Naive B cell (primary cell): ENCODE data around the gene EYA4. TPM values are rescaled to one million over a fixed set of nuclear protein-coding genes. Genes with fewer than 3 reads are reported as not detected.

Experiments
- ATAC-seq, 2 donors: fragments of 150-1000 bp; cut with Tn5 transposase; 2 replicates each; pipeline ENCODE4 v1.10.0; 2021; ENCODE audit warnings: low read depth in 2 of 2, mild to moderate bottlenecking in 2 of 2, moderate library complexity in 2 of 2
- DNase-seq: peaks from one replicate; pipeline ENCODE4 v3.0.0; 2022
- H3K27ac Mint-ChIP-seq, 6 donors: one replicate each; pipeline ENCODE4 v1.8.0; 2020 to 2022; ENCODE audit warnings: mild to moderate bottlenecking in 6 of 6, mixed read lengths in 6 of 6, moderate library complexity in 5 of 6, inconsistent platforms in 2 of 6
- H3K27me3 Mint-ChIP-seq, 3 donors: one replicate each; pipeline ENCODE4 v1.8.0; 2021 to 2022; ENCODE audit warnings: mixed read lengths in 3 of 3, mild to moderate bottlenecking in 1 of 3
- H3K36me3 Mint-ChIP-seq, 2 donors: one replicate each; pipeline ENCODE4 v1.8.0; 2020 to 2022; ENCODE audit warnings: mixed read lengths in 2 of 2, inconsistent platforms in 1 of 2, mild to moderate bottlenecking in 1 of 2
- H3K4me1 Mint-ChIP-seq, 3 donors: one replicate each; pipeline ENCODE4 v1.8.0; 2020 to 2022; ENCODE audit warnings: mixed read lengths in 3 of 3, inconsistent platforms in 1 of 3, mild to moderate bottlenecking in 1 of 3, moderate library complexity in 1 of 3
- H3K4me3 Mint-ChIP-seq, 8 donors: one replicate each; pipeline ENCODE4 v1.8.0; 2020 to 2022; ENCODE audit warnings: mild to moderate bottlenecking in 8 of 8, mixed read lengths in 8 of 8, moderate library complexity in 8 of 8, inconsistent platforms in 2 of 8
- H3K9me3 Mint-ChIP-seq, 7 donors: one replicate each; pipeline ENCODE4 v1.8.0; 2020 to 2022; ENCODE audit warnings: mixed read lengths in 7 of 7, mild to moderate bottlenecking in 5 of 7, inconsistent platforms in 2 of 7, moderate library complexity in 1 of 7
- polyA plus RNA-seq, 6 donors: library from polyadenylated mRNA; unstranded; fragments of 300-500 nt; fragmentation: Illumina TruSeq; gene quantifications; one replicate each; pipeline ENCODE4 v1.2.3, GENCODE V29; 2021; ENCODE audit warnings: low read depth in 6 of 6

Gene EYA4
- polyA plus RNA-seq, 6 donors from 2014 or later = not detected

DNA sequence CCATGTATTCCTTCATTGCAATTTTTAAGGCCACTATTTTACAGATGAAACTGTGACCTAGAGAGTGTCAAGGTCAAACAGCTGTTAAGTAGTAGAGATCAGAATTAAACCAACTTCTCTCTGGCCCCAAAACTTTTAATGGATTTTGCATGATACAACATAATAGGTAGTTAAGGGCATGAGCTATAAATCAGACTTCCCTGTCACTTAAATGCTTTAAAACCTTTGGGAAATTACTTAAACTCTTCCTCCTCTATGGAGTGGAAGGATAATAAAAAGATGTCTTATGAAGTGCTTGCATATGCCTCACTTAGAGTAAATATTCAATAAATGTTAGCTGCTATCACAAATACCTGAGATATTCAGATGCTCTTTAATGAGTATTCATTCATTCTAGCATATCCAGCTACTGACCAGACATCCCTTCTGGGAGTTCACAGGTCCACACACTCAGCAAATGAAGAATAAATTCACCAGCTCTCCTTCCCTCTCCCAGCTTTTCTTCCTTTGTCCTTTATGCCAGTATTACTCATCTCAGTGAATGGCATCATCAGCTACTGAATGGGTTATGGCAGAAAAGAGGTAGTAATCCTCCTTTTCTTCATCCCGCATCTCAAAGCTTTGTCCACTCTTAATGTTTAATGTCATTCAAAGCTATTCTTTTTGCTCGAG lies 36.2 kb downstream of the EYA4 start:
- H3K36me3 Mint-ChIP-seq = no peaks in the 10 kb centered on the region
- ATAC-seq (no peak), DNase-seq (no peak)
- H3K4me1 Mint-ChIP-seq = no peaks in the 10 kb centered on the region
- no peak overlapping the region for H3K4me3 Mint-ChIP-seq
- peaks cover 7 to 15% (median 7%) of the 10 kb centered on the region in 3 donors for H3K27me3 Mint-ChIP-seq
- peaks cover 0 to 2% (median 0%) of the 10 kb centered on the region in 7 donors for H3K9me3 Mint-ChIP-seq
- H3K27ac Mint-ChIP-seq = no peak overlapping the region

DNA sequence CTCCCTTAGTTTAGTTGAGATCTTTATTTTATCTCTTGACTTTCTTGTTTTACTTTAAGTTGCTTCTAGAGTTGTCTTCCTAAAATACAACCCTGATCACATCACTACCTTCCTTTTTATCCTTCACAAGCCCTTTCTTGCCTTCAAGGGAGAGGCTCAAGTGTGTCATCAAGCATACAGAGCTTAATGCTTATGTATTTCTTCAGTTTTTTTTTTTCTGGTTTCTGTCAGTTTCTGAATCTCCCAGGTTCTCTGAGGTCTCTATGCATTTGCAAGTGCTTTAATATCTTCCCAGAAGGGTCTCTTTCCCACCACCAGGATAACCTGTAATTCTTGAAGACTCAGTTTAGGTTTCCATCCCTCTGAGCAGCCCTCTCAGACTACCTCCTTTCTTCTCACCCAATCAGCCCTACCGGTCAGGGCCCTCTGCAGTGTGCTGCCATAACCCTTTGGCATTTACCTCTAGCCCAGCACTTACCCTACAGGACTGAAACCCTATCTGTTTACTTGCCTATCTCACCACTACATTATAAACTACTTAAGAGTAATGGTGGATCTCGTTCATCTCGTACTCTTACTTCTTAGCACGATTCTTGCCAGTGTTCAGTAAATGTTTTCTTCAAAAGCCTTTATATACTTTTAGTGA lies 36.9 kb downstream of the EYA4 start:
- Mint-ChIP-seq H3K36me3 (no peaks in the 10 kb centered on the region), H3K9me3 (peaks cover 0 to 2% (median 0%) of the 10 kb centered on the region in 7 donors), H3K4me1 (no peaks in the 10 kb centered on the region), H3K27me3 (peaks cover 7 to 15% (median 7%) of the 10 kb centered on the region in 3 donors), H3K4me3 (no peak overlapping the region), H3K27ac (no peak overlapping the region)
- ATAC-seq = no peak
- no peak for DNase-seq

DNA sequence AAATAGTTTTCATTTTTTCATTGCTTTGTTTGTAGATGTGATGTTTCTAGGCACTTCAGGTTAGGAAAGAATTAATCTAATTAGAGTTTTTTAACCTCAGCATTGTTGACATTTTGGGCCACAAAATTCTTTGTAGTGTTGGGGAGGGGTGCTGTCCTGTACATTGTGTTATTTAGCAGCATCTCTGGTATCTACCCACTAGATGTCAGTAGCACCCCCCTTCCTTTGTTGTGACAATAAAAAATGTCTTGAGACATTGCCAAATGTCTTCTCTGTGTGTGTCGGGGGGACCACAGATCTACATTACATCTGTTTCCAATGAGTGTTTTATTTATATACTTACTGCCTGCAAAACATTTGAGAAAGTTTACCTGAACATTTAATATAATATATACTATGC lies 45.6 kb downstream of the EYA4 start:
- H3K4me1 Mint-ChIP-seq = no peaks in the 10 kb centered on the region
- no peak overlapping the region for H3K27ac Mint-ChIP-seq
- ATAC-seq = no peak

DNA sequence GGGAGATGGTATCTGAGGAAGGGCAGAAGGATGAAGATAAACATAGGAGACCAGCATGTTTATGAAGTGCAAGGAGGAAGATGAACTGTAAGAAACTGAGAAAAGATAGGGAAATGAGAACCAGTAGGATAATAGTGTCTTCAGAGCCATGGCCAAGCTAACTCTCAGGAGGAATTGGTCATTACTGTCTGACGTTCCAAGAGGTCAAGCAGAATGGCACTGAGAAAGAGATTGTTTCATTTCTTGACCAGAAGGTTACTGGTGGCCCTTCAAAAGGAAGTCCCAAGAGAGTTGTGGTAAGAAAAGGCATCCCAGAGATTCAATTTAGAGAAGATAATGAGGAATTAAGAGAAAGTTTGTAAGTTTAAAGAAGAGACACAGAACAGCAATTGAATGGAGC lies 47.5 kb downstream of the EYA4 start:
- peaks cover 8 to 23% (median 12%) of the 10 kb centered on the region in 3 donors for H3K27me3 Mint-ChIP-seq
- no peak overlapping the region for H3K4me3 Mint-ChIP-seq
- H3K4me1 Mint-ChIP-seq = no peaks in the 10 kb centered on the region
- DNase-seq (no peak), ATAC-seq (no peak)
- no peak overlapping the region for H3K27ac Mint-ChIP-seq
- H3K36me3 Mint-ChIP-seq = no peaks in the 10 kb centered on the region
- no peaks in the 10 kb centered on the region for H3K9me3 Mint-ChIP-seq

More for the DNA sequence above, 45.6 kb downstream of the EYA4 start:
- no peak for DNase-seq
- peaks cover 8 to 23% (median 12%) of the 10 kb centered on the region in 3 donors for H3K27me3 Mint-ChIP-seq
- H3K9me3 Mint-ChIP-seq = no peaks in the 10 kb centered on the region
- no peaks in the 10 kb centered on the region for H3K36me3 Mint-ChIP-seq
- no peak overlapping the region for H3K4me3 Mint-ChIP-seq

DNA sequence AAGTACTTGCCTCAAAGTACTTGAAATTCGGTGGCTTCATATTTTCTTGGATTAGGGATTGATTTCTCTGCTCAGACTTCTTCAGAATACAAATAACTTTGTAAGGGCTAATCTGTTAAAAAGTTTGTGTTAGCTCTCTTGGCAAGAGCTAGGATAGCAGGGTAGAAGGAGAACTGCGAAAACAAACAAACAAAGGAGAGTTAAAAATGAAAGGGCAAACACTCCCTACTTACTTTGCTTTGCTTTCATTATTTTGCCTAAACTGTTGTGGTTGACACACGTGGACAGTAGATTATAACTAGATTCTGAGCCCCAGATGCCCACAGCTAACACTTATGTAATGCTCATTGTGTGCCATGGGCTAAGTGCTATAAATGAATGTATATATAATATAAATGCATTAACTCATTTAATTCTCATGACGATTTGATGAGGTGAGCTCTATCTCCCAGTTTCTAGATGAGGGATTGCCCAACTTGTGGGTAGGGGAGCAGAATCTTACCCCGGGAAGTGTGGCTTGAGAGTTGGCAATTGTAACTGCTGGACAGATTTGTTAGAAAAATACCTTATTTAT lies 48.7 kb downstream of the EYA4 start:
- Mint-ChIP-seq H3K36me3 (no peaks in the 10 kb centered on the region), H3K9me3 (no peaks in the 10 kb centered on the region), H3K27ac (no peak overlapping the region), H3K4me3 (no peak overlapping the region), H3K27me3 (peaks cover 8 to 18% (median 8%) of the 10 kb centered on the region in 3 donors), H3K4me1 (no peaks in the 10 kb centered on the region)
- no peak for DNase-seq
- ATAC-seq = no peak

DNA sequence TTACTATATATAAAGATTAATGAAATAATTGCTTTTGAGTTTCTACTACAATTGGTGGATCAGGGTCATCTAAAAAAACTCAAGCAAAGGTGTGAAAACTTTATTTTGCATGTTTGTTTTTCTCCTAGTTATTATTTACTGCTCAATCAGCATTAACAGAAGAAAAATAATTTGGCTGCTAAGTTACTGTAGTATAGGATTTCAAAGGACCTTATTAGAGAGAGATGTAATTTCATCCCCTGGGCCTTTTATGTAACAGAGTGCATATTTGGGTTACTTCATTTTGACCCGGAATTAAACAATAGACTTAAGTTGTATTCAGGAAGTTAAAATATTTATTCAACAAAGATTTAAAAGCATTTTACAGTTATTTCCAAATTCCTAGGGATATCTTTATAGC lies 49.8 kb downstream of the EYA4 start:
- Mint-ChIP-seq H3K27ac (no peak overlapping the region), H3K4me3 (no peak overlapping the region), H3K36me3 (no peaks in the 10 kb centered on the region), H3K9me3 (peaks cover 0 to 2% (median 0%) of the 10 kb centered on the region in 7 donors), H3K27me3 (peaks cover 3 to 9% (median 8%) of the 10 kb centered on the region in 3 donors), H3K4me1 (no peaks in the 10 kb centered on the region)
- DNase-seq = no peak
- no peak for ATAC-seq

DNA sequence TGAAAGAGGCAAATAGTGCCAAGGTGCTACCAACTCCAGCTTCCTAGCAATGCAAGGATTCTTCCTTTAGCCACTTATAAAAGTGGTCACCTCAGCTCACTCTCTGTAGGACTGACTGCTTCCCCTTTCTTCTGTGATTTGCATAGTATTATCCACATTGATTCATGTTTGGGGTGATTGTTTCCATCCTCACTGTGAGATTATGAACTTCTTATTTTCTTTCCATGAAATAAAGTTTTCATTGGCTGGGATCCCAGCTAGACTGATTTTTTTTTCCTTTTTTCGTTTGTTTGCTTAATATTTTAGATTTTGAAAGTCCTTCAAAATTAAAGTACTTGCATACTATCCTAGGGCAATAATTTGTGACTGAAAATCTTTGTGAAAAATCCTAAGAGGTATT lies 50.5 kb downstream of the EYA4 start:
- Mint-ChIP-seq H3K36me3 (no peaks in the 10 kb centered on the region), H3K27ac (no peak overlapping the region), H3K4me1 (no peaks in the 10 kb centered on the region), H3K9me3 (peaks cover 0 to 5% (median 0%) of the 10 kb centered on the region in 7 donors), H3K27me3 (peaks cover 8 to 9% (median 9%) of the 10 kb centered on the region in 3 donors), H3K4me3 (no peak overlapping the region)
- DNase-seq = no peak
- ATAC-seq = no peak

DNA sequence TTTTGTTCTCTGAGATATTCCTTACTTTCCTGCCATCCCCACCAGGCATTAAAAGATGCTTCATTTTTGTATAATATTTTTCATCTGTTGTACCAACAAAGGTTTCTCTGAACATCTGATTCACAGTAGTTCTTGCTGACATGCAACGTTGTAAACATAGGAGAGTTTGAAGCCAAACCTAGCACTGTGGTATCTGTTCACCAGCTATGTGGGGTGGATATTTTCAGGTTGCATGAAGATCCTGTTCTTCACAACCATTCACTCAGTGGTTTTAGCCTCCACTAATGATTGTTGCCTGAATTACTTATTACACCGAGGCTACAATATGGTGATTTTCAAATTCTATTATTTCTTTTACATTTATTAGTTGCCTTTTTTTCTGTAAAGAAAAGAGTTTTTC lies 56.5 kb downstream of the EYA4 start:
- Mint-ChIP-seq H3K36me3 (no peaks in the 10 kb centered on the region), H3K4me1 (no peaks in the 10 kb centered on the region), H3K4me3 (no peak overlapping the region), H3K27me3 (peaks cover 7 to 20% (median 9%) of the 10 kb centered on the region in 3 donors), H3K27ac (no peak overlapping the region), H3K9me3 (peaks cover 0 to 8% (median 0%) of the 10 kb centered on the region in 7 donors)
- DNase-seq = no peak
- ATAC-seq = no peak

DNA sequence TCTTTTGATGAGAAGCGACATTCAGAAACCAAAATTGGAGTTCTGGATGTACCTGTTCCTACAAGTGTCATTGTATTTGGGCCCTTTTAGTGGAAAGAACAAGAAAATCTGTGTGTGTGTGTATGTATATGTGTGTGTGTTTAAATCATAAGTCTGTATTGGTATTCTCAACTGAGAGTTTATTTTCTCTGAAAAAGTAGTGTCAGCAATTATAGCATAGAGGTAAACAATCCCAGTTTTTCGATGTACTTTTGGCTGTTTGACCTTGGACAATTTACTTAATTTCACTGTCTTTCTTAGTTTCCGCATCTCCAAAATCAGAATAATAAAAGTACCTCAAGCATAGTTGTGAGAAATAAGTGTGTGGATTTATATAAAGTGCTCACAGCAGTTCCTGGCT lies 57.2 kb downstream of the EYA4 start:
- DNase-seq (no peak), ATAC-seq (no peak)
- Mint-ChIP-seq H3K36me3 (no peaks in the 10 kb centered on the region), H3K4me3 (no peak overlapping the region), H3K27me3 (peaks cover 7 to 20% (median 9%) of the 10 kb centered on the region in 3 donors), H3K27ac (no peak overlapping the region), H3K9me3 (peaks cover 0 to 8% (median 0%) of the 10 kb centered on the region in 7 donors), H3K4me1 (no peaks in the 10 kb centered on the region)

DNA sequence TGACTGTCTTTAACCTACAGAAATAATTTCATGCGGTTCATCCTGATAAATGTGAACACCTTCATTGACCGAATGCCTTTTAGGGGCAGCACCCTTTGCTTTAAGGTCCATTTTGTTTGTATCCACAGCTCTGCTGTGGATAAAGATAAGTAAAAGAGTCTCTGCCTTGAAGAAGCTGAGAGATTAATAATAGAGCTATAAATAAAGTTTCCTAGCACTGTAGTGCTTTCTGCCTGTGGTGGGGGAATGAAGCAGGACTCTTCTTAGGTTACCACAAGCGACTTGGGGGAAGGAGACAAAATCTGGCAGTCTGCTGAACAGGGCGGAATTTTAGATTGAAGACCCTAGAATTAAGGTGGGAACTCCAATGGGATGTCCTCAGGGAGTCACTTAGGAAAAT lies 57.6 kb downstream of the EYA4 start:
- peaks cover 8 to 20% (median 9%) of the 10 kb centered on the region in 3 donors for H3K27me3 Mint-ChIP-seq
- no peak for DNase-seq
- H3K4me1 Mint-ChIP-seq = no peaks in the 10 kb centered on the region
- H3K36me3 Mint-ChIP-seq = no peaks in the 10 kb centered on the region
- no peak overlapping the region for H3K4me3 Mint-ChIP-seq
- peaks cover 0 to 8% (median 0%) of the 10 kb centered on the region in 7 donors for H3K9me3 Mint-ChIP-seq
- ATAC-seq = no peak
- H3K27ac Mint-ChIP-seq = no peak overlapping the region

DNA sequence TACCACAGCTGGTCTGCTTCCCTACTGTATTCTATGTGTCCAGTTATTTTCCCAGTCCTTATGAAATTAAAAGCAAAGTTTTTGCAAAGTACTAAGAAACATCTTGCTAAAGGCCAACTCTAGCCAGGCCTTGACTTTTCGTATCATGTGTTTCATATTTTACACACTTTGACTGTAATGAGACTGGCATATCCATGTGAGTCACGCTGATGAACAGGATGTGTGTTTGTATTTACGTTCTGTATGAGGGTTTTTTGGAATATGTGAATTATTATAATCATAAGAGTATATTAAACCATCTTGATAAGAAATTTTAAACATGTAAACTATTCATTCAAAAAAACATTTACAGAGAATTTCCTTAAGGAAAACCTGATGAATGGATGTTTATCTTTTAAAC lies 59.7 kb downstream of the EYA4 start:
- DNase-seq (no peak), ATAC-seq (no peak)
- no peak overlapping the region for H3K27ac Mint-ChIP-seq
- H3K4me1 Mint-ChIP-seq = no peaks in the 10 kb centered on the region
- peaks cover 9 to 28% (median 18%) of the 10 kb centered on the region in 3 donors for H3K27me3 Mint-ChIP-seq
- no peaks in the 10 kb centered on the region for H3K36me3 Mint-ChIP-seq
- H3K4me3 Mint-ChIP-seq = no peak overlapping the region
- peaks cover 0 to 7% (median 0%) of the 10 kb centered on the region in 7 donors for H3K9me3 Mint-ChIP-seq

DNA sequence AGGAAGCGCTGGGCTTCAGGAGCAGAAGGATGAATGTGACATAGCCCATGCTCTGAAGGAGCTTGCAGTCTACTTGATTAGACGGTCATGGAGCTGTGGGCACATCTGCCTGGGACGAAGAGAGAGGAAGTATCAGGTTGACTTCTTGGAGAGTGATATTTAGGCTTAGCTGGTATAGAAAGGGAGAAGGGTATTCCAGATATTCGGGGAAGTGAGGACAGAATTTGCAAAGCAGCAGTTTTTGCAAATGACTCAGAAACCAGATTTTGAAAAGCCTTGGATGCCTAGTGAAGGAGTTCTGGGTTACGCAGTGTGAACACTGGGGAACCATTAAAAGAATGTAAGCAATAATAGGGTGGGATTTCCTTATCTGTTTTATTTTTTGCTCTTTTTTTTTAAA lies 60.7 kb downstream of the EYA4 start:
- Mint-ChIP-seq H3K27ac (no peak overlapping the region), H3K4me3 (no peak overlapping the region), H3K9me3 (peaks cover 0 to 3% (median 0%) of the 10 kb centered on the region in 7 donors), H3K4me1 (no peaks in the 10 kb centered on the region), H3K36me3 (no peaks in the 10 kb centered on the region), H3K27me3 (peaks cover 8 to 21% (median 18%) of the 10 kb centered on the region in 3 donors)
- ATAC-seq (no peak), DNase-seq (no peak)

DNA sequence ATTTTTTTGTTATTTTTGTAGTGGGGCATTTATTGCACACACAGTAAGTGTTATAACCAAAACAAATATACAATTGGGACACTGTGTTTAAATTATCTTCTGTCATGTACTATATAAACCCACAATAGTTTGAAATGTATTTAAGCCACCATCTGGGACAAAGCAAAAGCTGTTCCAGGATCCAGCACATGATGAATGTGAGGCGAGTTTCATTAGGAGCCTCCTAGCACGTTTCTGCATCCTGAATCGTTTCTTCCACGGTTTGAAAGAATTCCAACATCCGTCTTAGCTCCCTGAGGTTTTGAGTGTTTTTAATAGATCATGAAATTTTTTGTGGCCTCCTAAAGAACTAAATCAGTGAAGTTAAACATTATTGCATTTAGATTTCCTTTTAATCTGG lies 65.8 kb downstream of the EYA4 start:
- Mint-ChIP-seq H3K27me3 (peaks cover 6 to 15% (median 13%) of the 10 kb centered on the region in 3 donors), H3K4me1 (no peaks in the 10 kb centered on the region), H3K36me3 (no peaks in the 10 kb centered on the region), H3K9me3 (peaks cover 0 to 10% (median 4%) of the 10 kb centered on the region in 7 donors), H3K4me3 (no peak overlapping the region), H3K27ac (no peak overlapping the region)
- DNase-seq (no peak), ATAC-seq (no peak)

DNA sequence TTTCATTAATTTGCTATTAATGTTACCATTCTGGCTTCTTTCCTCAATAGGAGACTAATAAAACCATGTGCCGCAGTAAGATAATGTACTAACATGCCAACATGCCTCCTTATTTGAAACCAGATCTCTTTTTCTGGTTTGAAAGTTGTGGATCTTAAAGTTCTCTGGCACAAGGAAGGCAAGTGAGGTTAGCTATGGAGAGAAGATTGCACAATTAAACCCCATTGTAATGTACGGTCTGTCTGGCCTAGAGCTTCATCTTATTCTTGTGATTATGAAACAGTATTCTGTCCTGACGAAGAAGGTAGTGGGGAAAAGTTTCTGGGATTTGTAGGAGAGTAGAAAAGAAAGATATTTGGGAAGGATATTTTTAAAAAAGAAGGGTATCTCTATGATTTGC lies 68.4 kb downstream of the EYA4 start:
- H3K27me3 Mint-ChIP-seq = peaks cover 2 to 19% (median 11%) of the 10 kb centered on the region in 3 donors
- H3K4me3 Mint-ChIP-seq = no peak overlapping the region
- H3K27ac Mint-ChIP-seq = no peak overlapping the region
- ATAC-seq (no peak), DNase-seq (no peak)
- H3K4me1 Mint-ChIP-seq = no peaks in the 10 kb centered on the region
- peaks cover 0 to 10% (median 4%) of the 10 kb centered on the region in 7 donors for H3K9me3 Mint-ChIP-seq
- H3K36me3 Mint-ChIP-seq = no peaks in the 10 kb centered on the region
